Mesenchymal stem cell (in vitro differentiated cells and primary cell): Measurements from ENCODE around the gene TGFBR2.
A peak's percentile ranks its signal among the peaks of the same experiment; 100 is the strongest.

ENCODE experiments used
- DNase-seq: peaks from one replicate; pipeline ENCODE4 v3.0.0-alpha.2; 2013
- H2AFZ ChIP-seq: one replicate; pipeline ENCODE4 v1.6.1; 2013; ENCODE audit warnings: low read depth, mild to moderate bottlenecking, control low read depth, inconsistent platforms, low read length, moderate library complexity
- H2AK5ac ChIP-seq: 2 replicates; pipeline ENCODE4 v1.6.1; 2013; ENCODE audit warnings: low read length, moderate library complexity, mild to moderate bottlenecking, inconsistent platforms; ENCODE audit not compliant: severe bottlenecking
- H2BK120ac ChIP-seq: one replicate; pipeline ENCODE4 v1.6.1; 2013; ENCODE audit warnings: low read depth, mild to moderate bottlenecking, inconsistent platforms, low read length, moderate library complexity
- H2BK12ac ChIP-seq, 2 experiments: one replicate each; pipeline ENCODE4 v1.6.1; 2013; ENCODE audit warnings: inconsistent platforms in 2 of 2, low read length in 2 of 2, mild to moderate bottlenecking in 2 of 2, moderate library complexity in 2 of 2, control low read depth in 1 of 2
- H2BK15ac ChIP-seq: one replicate; pipeline ENCODE4 v1.6.1; 2013; ENCODE audit warnings: mild to moderate bottlenecking, low read depth, inconsistent platforms; ENCODE audit not compliant: poor library complexity, severe bottlenecking
- H2BK5ac ChIP-seq: 2 replicates; pipeline ENCODE4 v1.6.1; 2013; ENCODE audit warnings: low read depth, mild to moderate bottlenecking, low read length, control low read depth, inconsistent platforms; ENCODE audit not compliant: poor library complexity, severe bottlenecking
- H3K14ac ChIP-seq, 2 experiments: one replicate each; pipeline ENCODE4 v1.6.1; 2013; ENCODE audit warnings: inconsistent platforms in 2 of 2, low read length in 2 of 2, control low read depth in 1 of 2, mild to moderate bottlenecking in 1 of 2, moderate library complexity in 1 of 2
- H3K18ac ChIP-seq, 2 experiments: one replicate each; pipeline ENCODE4 v1.6.1; 2013; ENCODE audit warnings: inconsistent platforms in 2 of 2, low read length in 2 of 2, control low read depth in 1 of 2, low read depth in 1 of 2, mild to moderate bottlenecking in 1 of 2
- H3K23ac ChIP-seq, 2 experiments: one replicate each; pipeline ENCODE4 v1.6.1; 2013; ENCODE audit warnings: inconsistent platforms in 2 of 2, low read length in 2 of 2, mild to moderate bottlenecking in 2 of 2, moderate library complexity in 2 of 2, control low read depth in 1 of 2
- H3K27ac ChIP-seq: 2 replicates; pipeline ENCODE4 v1.5.1; 2013; ENCODE audit warnings: mild to moderate bottlenecking, moderate library complexity, low read length, control low read depth, inconsistent platforms; ENCODE audit not compliant: poor library complexity, severe bottlenecking
- H3K27me3 ChIP-seq, 2 experiments: 2 replicates each; pipeline versions ENCODE4 v1.6.1 to v1.7.0; 2013; ENCODE audit warnings: low read length in 2 of 2, mild to moderate bottlenecking in 2 of 2, moderate library complexity in 2 of 2, control low read depth in 1 of 2, inconsistent platforms in 1 of 2; ENCODE audit not compliant: control insufficient read depth in 1 of 2, insufficient read depth in 1 of 2
- H3K36me3 ChIP-seq, 2 experiments: 2 replicates each; pipeline versions ENCODE4 v1.6.1 to v1.7.0; 2013; ENCODE audit warnings: low read length in 2 of 2, control low read depth in 1 of 2, inconsistent platforms in 1 of 2, low read depth in 1 of 2, mild to moderate bottlenecking in 1 of 2; ENCODE audit not compliant: insufficient read depth in 2 of 2, control insufficient read depth in 1 of 2
- H3K4ac ChIP-seq, 2 experiments: one replicate each; pipeline ENCODE4 v1.6.1; 2013; ENCODE audit warnings: inconsistent platforms in 2 of 2, low read length in 2 of 2, mild to moderate bottlenecking in 2 of 2, moderate library complexity in 2 of 2, control low read depth in 1 of 2, low read depth in 1 of 2
- H3K4me1 ChIP-seq: 2 replicates; pipeline ENCODE4 v1.6.1; 2013; ENCODE audit warnings: low read depth, low read length, control low read depth; ENCODE audit not compliant: control insufficient read depth, insufficient read depth
- H3K4me2 ChIP-seq: 2 replicates; pipeline ENCODE4 v1.6.1; 2013; ENCODE audit warnings: low read length, mild to moderate bottlenecking, inconsistent platforms; ENCODE audit not compliant: poor library complexity, severe bottlenecking
- H3K4me3 ChIP-seq, 2 experiments: 2 replicates each; pipeline versions ENCODE4 v1.5.1 to v1.7.0; 2013; ENCODE audit warnings: low read length in 2 of 2, mild to moderate bottlenecking in 2 of 2, control low read depth in 1 of 2, low read depth in 1 of 2; ENCODE audit not compliant: insufficient read depth in 1 of 2
- H3K79me1 ChIP-seq: replicated peaks from 2 replicates; pipeline ENCODE4 v1.6.1; 2013; ENCODE audit warnings: mild to moderate bottlenecking, control low read depth, low read length, inconsistent platforms; ENCODE audit not compliant: poor library complexity, severe bottlenecking
- H3K9ac ChIP-seq: 2 replicates; pipeline ENCODE4 v1.7.0; 2013; ENCODE audit warnings: mild to moderate bottlenecking, low read length, moderate library complexity
- H3K9me3 ChIP-seq: 2 replicates; pipeline ENCODE4 v1.7.0; 2013; ENCODE audit warnings: mild to moderate bottlenecking, low read length; ENCODE audit not compliant: control insufficient read depth
- H4K8ac ChIP-seq: one replicate; pipeline ENCODE4 v1.6.1; 2013; ENCODE audit warnings: inconsistent platforms, mild to moderate bottlenecking, low read length, moderate library complexity
- H4K91ac ChIP-seq: one replicate; pipeline ENCODE4 v1.6.1; 2013; ENCODE audit warnings: mild to moderate bottlenecking, low read length, inconsistent platforms
- WGBS: methylation state at CpG from one replicate; pipeline ENCODE4 v1.1.7; 2013; ENCODE audit warnings: mixed read lengths; 5-methylcytosine and 5-hydroxymethylcytosine counted together

The TGFBR2 gene

GRCh38 chr3:30609930-30610701 is 3.7 kb downstream of the TGFBR2 start:
- DNase-seq, result no peak
- Histone ChIP-seq H3K4ac (no peak overlapping the region), H3K4me1 (peaks cover 6% of the 10 kb centered on the region), H4K91ac (no peak overlapping the region), H3K27ac (no peak overlapping the region), H2BK120ac (no peak overlapping the region), H4K8ac (no peak overlapping the region), H3K4me3 (peak overlapping the region in 1 of 2 experiments; percentile 86), H3K18ac (peak overlapping the region in 1 of 2 experiments; percentile 48), H3K27me3 (no peaks in the 10 kb centered on the region), H3K14ac (peak overlapping the region in 1 of 2 experiments; percentile 11), H2BK12ac (peak overlapping the region; percentile 67 to 75), H3K36me3 (peaks cover 0 to 16% of the 10 kb centered on the region in 2 experiments), H2AK5ac (peak overlapping the region; percentile 49), H3K23ac (peak overlapping the region in 1 of 2 experiments; percentile 89), H3K79me1 (no peaks in the 10 kb centered on the region), H2BK5ac (no peak overlapping the region), H2BK15ac (peak overlapping the region; percentile 9), H2AFZ (no peak overlapping the region), H3K4me2 (no peak overlapping the region), H3K9me3 (no peaks in the 10 kb centered on the region), H3K9ac (peak overlapping the region; percentile 88)
- WGBS, result 97% methylated on average over 3 of the region's 4 CpGs

- H3K27me3 ChIP-seq, result no peaks in the 10 kb centered on the region
Measured at GRCh38 chr3:30610702-30611368, 4.4 kb downstream of the TGFBR2 start.

GRCh38 chr3:30611613-30612436 is 5.4 kb downstream of the TGFBR2 start:
- no peaks in the 10 kb centered on the region for H3K79me1 ChIP-seq
- no peaks in the 10 kb centered on the region for H3K27me3 ChIP-seq
- no peak overlapping the region for H3K4me2 ChIP-seq
- no peak overlapping the region for H3K14ac ChIP-seq
- H2BK120ac ChIP-seq, result no peak overlapping the region
- H3K36me3 ChIP-seq, result peaks cover 0 to 19% of the 10 kb centered on the region in 2 experiments
- H2BK5ac ChIP-seq, result no peak overlapping the region
- H3K9me3 ChIP-seq, result no peaks in the 10 kb centered on the region
- 80% methylated on average over 7 of the region's 7 CpGs for WGBS
- peak overlapping the region; percentile 61 for H3K27ac ChIP-seq
- no peak overlapping the region for H3K9ac ChIP-seq
- H2BK15ac ChIP-seq, result no peak overlapping the region
- no peak overlapping the region for H2AFZ ChIP-seq
- no peak overlapping the region for H3K23ac ChIP-seq
- peak overlapping the region in 1 of 2 experiments; percentile 86 for H3K4me3 ChIP-seq
- H3K18ac ChIP-seq, result no peak overlapping the region
- peak overlapping the region; percentile 51 for H4K8ac ChIP-seq
- no peak overlapping the region for H3K4ac ChIP-seq
- no peak overlapping the region for H2BK12ac ChIP-seq
- H3K4me1 ChIP-seq, result peaks cover 7% of the 10 kb centered on the region
- H2AK5ac ChIP-seq, result peak overlapping the region; percentile 51
- peak; percentile 61 for DNase-seq
- no peak overlapping the region for H4K91ac ChIP-seq

More at GRCh38 chr3:30610702-30611368, 4.4 kb downstream of the TGFBR2 start:
- no peak overlapping the region for H2BK12ac ChIP-seq
- no peak overlapping the region for H2AFZ ChIP-seq
- H4K8ac ChIP-seq, result no peak overlapping the region
- WGBS, result 87% methylated on average over 2 of the region's 3 CpGs
- H4K91ac ChIP-seq, result no peak overlapping the region
- peak overlapping the region in 1 of 2 experiments; percentile 49 for H3K23ac ChIP-seq
- no peak overlapping the region for H2BK5ac ChIP-seq
- peak overlapping the region; percentile 48 for H3K27ac ChIP-seq
- H3K4me3 ChIP-seq, result peak overlapping the region in 1 of 2 experiments; percentile 86
- DNase-seq, result no peak
- no peak overlapping the region for H2BK120ac ChIP-seq
- no peaks in the 10 kb centered on the region for H3K9me3 ChIP-seq
- H3K14ac ChIP-seq, result no peak overlapping the region
- H3K36me3 ChIP-seq, result peaks cover 0 to 16% of the 10 kb centered on the region in 2 experiments
- peak overlapping the region in 1 of 2 experiments; percentile 14 for H3K4ac ChIP-seq
- peak overlapping the region; percentile 88 for H3K9ac ChIP-seq
- peak overlapping the region; percentile 92 for H2AK5ac ChIP-seq
- no peaks in the 10 kb centered on the region for H3K79me1 ChIP-seq
- peak overlapping the region in 1 of 2 experiments; percentile 22 for H3K18ac ChIP-seq
- H3K4me2 ChIP-seq, result no peak overlapping the region
- no peak overlapping the region for H2BK15ac ChIP-seq
- H3K4me1 ChIP-seq, result peaks cover 7% of the 10 kb centered on the region
